Measurements from ENCODE around the gene VWC2.

Gene VWC2

GRCh38 chr7:49773218-49773935 is at the start of gene VWC2:
Gene VWC2, plus strand, starts transcription at chr7:49773638. Its CDS starts 1,798 bp downstream, at chr7:49775436.
- no peak for DNase-seq (ENCODE audit: low read depth)

- no peak for DNase-seq (ENCODE audit: low read depth)
Measured at GRCh38 chr7:49724071-49724470, 49.4 kb upstream of the VWC2 start.

GRCh38 chr7:49731836-49732235 is 41.6 kb upstream of the VWC2 start:
- no peak for DNase-seq (ENCODE audit: low read depth)

GRCh38 chr7:49762666-49763065 is 10.8 kb upstream of the VWC2 start:
- DNase-seq (ENCODE audit: low read depth): no peak

- DNase-seq (ENCODE audit: low read depth): no peak
Measured at GRCh38 chr7:49763791-49764190, 9.6 kb upstream of the VWC2 start.

- no peak for DNase-seq (ENCODE audit: low read depth)
Measured at GRCh38 chr7:49766966-49767365, 6.5 kb upstream of the VWC2 start.

- DNase-seq (ENCODE audit: low read depth): no peak
Measured at GRCh38 chr7:49767719-49768118, 5.7 kb upstream of the VWC2 start.

GRCh38 chr7:49768254-49768653 is 5.2 kb upstream of the VWC2 start:
- DNase-seq (ENCODE audit: low read depth): no peak

- no peak for DNase-seq (ENCODE audit: low read depth)
Measured at GRCh38 chr7:49768835-49769234, 4.6 kb upstream of the VWC2 start.

GRCh38 chr7:49769285-49769857 is 4.1 kb upstream of the VWC2 start:
- no peak for DNase-seq (ENCODE audit: low read depth)

- DNase-seq (ENCODE audit: low read depth): no peak
Measured at GRCh38 chr7:49770838-49771237, 2.6 kb upstream of the VWC2 start.

GRCh38 chr7:49771427-49772176 is 1.8 kb upstream of the VWC2 start:
- no peak for DNase-seq (ENCODE audit: low read depth)

- DNase-seq (ENCODE audit: low read depth): no peak
Measured at GRCh38 chr7:49772916-49773217, 571 bp upstream of the VWC2 start.

- no peak for DNase-seq (ENCODE audit: low read depth)
Measured at GRCh38 chr7:49773936-49774458, 559 bp downstream of the VWC2 start.

GRCh38 chr7:49774459-49775064 is 1.1 kb downstream of the VWC2 start:
- DNase-seq (ENCODE audit: low read depth): no peak

- DNase-seq (ENCODE audit: low read depth): no peak
Measured at GRCh38 chr7:49775065-49775948, 1.9 kb downstream of the VWC2 start.

- no peak for DNase-seq (ENCODE audit: low read depth)
Measured at GRCh38 chr7:49775949-49776443, 2.6 kb downstream of the VWC2 start.

- DNase-seq (ENCODE audit: low read depth): no peak
Measured at GRCh38 chr7:49776994-49777393, 3.6 kb downstream of the VWC2 start.

- DNase-seq (ENCODE audit: low read depth): no peak
Measured at GRCh38 chr7:49778731-49779270, 5.4 kb downstream of the VWC2 start.

- DNase-seq (ENCODE audit: low read depth): no peak
Measured at GRCh38 chr7:49780953-49781352, 7.5 kb downstream of the VWC2 start.

GRCh38 chr7:49781996-49782395 is 8.6 kb downstream of the VWC2 start:
- DNase-seq (ENCODE audit: low read depth): no peak
